Vagina (tissue), 2 donors: ENCODE data around the gene FAM118B. TPM values are rescaled to one million over a fixed set of nuclear protein-coding genes. Genes with fewer than 3 reads are reported as not detected.
"Not testable (repeated sequence)": the region's sequence is repeated elsewhere in the genome, so short reads cannot be mapped to it uniquely, and the experiment has no call there.

Experiments
- DNase-seq, 2 donors: peaks; one replicate each; pipeline ENCODE4 v3.0.0-alpha.2; 2017; ENCODE audit errors: extremely low spot score in 2 of 2
- H3K27ac ChIP-seq: fragments of 200-600 bp; sonication (generic); one replicate; pipeline ENCODE4 v1.5.1; 2019
- H3K27me3 ChIP-seq: fragments of 200-600 bp; sonication (generic); one replicate; pipeline ENCODE4 v1.5.1; 2019
- H3K36me3 ChIP-seq, 2 donors: fragments of 200-600 bp; sonication (generic); one replicate each; pipeline ENCODE4 v1.5.1; 2017 to 2019
- H3K4me1 ChIP-seq: fragments of 200-600 bp; sonication (generic); one replicate; pipeline ENCODE4 v1.5.1; 2019
- H3K4me3 ChIP-seq, 2 donors: fragments of 200-600 bp; sonication (generic); 1 replicate in 1 of 2; 2 replicates in 1 of 2; pipeline ENCODE4 v1.5.1; 2016 to 2019
- H3K9me3 ChIP-seq: fragments of 200-600 bp; sonication (generic); one replicate; pipeline ENCODE4 v1.5.1; 2019
- POLR2A ChIP-seq, 2 donors: fragments of 450-650 bp; IDR thresholded peaks; one replicate each; pipeline ENCODE4 v1.6.1; 2017; ENCODE audit warnings: antibody characterized with exemption in 2 of 2, mild to moderate bottlenecking in 2 of 2, moderate library complexity in 2 of 2
- POLR2AphosphoS5 ChIP-seq, 2 donors: sonication (generic); formaldehyde crosslinking; IDR thresholded peaks; one replicate each; pipeline ENCODE4 v1.9.0; 2017; ENCODE audit warnings: antibody characterized with exemption in 2 of 2, mild to moderate bottlenecking in 2 of 2, low read depth in 1 of 2; ENCODE audit not compliant: insufficient read depth in 1 of 2
- intact Hi-C: fragments of 100-400 bp; cut with DNase I; formaldehyde crosslinking; loops from one replicate; pipeline ENCODE4 v1.15.1; 2023
- total RNA-seq: library from RNA; depleted of rRNA; stranded (reverse); fragments of >200 nt; gene quantifications from one replicate; pipeline ENCODE4 v1.2.3, GENCODE V29; 2016
- TF ChIP-seq, protein P1 (sequence below), 3 experiments: fragments of 450-650 bp in 2 of 3; fragments of 200-600 bp in 1 of 3; sonication (generic) in 1 of 3; IDR thresholded peaks; one replicate each; pipeline ENCODE4 v1.5.1; 2017 to 2019; ENCODE audit warnings: antibody characterized with exemption in 3 of 3, mild to moderate bottlenecking in 2 of 3, moderate library complexity in 2 of 3

The FAM118B gene
- total RNA-seq, 1 donor from 2014 or later: 14.7 TPM

DNA sequence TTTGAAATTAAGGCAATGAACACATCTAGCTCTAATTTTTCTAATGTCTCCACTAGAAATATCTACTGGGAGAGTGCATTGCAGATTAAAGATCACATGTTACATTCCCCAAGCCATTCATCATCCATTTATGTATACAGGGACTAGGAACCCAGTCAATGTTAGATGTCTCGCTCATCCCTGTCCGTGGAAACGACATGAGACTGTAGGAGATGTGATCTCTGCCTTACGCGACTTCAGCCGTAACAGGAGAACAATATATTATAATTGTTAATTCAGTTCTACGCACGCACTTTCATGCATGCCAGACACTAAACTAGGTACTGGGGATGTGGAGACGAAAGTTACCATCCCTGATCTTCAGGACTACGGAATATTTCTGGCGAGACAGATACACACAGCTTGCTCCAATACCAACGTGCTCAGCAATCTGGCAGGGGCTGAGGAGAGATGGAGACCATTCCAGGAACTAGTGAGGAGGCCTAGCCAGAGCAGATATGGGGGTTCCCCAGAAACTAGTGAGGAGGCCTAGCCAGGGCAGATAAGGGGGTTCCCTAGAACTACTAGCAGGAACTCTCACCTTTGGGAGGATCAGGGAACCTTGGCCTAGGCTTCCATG lies 93.0 kb downstream of the FAM118B start:
- H3K27me3 ChIP-seq: no peaks in the 10 kb centered on the region
- TF ChIP-seq POLR2AphosphoS5 (IDR thresholded peaks at IDR 0.05; ENCODE audit: insufficient read depth in 1 of 2, low read depth in 1 of 2) (no peak), POLR2A (IDR thresholded peaks at IDR 0.05) (no peak)
- TF ChIP-seq, protein P1, sequence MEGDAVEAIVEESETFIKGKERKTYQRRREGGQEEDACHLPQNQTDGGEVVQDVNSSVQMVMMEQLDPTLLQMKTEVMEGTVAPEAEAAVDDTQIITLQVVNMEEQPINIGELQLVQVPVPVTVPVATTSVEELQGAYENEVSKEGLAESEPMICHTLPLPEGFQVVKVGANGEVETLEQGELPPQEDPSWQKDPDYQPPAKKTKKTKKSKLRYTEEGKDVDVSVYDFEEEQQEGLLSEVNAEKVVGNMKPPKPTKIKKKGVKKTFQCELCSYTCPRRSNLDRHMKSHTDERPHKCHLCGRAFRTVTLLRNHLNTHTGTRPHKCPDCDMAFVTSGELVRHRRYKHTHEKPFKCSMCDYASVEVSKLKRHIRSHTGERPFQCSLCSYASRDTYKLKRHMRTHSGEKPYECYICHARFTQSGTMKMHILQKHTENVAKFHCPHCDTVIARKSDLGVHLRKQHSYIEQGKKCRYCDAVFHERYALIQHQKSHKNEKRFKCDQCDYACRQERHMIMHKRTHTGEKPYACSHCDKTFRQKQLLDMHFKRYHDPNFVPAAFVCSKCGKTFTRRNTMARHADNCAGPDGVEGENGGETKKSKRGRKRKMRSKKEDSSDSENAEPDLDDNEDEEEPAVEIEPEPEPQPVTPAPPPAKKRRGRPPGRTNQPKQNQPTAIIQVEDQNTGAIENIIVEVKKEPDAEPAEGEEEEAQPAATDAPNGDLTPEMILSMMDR (IDR thresholded peaks at IDR 0.05): no peak
- intact Hi-C loops: loop anchor here (10.0 kb wide), 1 partner anchor 110 kb away; no protein-coding TSS in a partner anchor
- no peak for DNase-seq
- peaks cover 9% of the 10 kb centered on the region for H3K4me1 ChIP-seq
- H3K27ac ChIP-seq: peak overlapping the region; percentile 89
- H3K9me3 ChIP-seq: no peaks in the 10 kb centered on the region
- peaks cover 0 to 7% of the 10 kb centered on the region in 2 donors for H3K36me3 ChIP-seq
- peak overlapping the region; percentile 59 to 76 for H3K4me3 ChIP-seq

DNA sequence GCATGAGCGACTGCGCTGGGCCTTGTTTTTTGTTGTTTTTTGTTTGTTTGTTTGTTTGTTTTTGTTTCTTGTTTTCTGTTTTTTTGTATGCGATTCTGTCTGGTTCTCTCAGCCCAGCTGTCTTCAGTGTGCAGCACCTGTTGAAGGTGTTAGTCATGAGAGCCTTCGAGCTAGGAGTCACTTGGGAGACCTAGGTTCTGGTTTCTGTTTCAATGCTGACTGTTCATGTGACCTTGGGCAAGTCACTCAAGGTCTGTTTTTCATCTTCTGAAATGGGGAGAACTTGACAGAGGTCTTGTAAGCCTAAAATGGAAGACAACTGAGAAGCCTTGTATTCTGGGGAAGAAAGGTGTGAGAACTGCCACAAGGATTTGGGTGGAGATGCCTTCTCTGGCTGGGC lies 94.1 kb downstream of the FAM118B start:
- TF ChIP-seq POLR2AphosphoS5 (IDR thresholded peaks at IDR 0.05; ENCODE audit: insufficient read depth in 1 of 2, low read depth in 1 of 2) (no peak), POLR2A (IDR thresholded peaks at IDR 0.05) (no peak)
- TF ChIP-seq, protein P1 (IDR thresholded peaks at IDR 0.05): no peak
- intact Hi-C loops: loop anchor here (10.0 kb wide), 1 partner anchor 109 kb away; no protein-coding TSS in a partner anchor

DNA sequence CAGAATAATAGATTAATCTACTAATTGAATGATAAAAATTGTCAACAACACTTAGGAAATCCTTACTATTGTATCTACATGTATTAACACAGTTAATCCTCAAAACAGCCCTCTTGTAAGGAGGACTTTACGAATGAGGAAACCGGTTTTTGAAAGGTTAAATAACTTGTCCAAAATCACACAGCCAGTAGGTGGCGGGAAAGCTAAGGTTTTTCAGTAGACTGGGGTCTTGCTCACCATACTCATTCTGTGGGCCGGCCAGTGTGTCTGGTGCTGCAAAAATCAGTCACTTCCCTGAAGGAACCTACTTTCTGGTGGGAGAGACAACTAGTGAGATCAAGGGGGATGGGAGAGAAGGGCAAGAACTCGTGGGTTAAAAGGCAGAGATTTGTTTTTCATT lies 96.1 kb downstream of the FAM118B start:
- intact Hi-C loops: loop anchor here (10.0 kb wide), 1 partner anchor 107 kb away; no protein-coding TSS in a partner anchor
- H3K4me1 ChIP-seq: peaks cover 15% of the 10 kb centered on the region

More for the DNA sequence above, 94.1 kb downstream of the FAM118B start:
- Histone ChIP-seq H3K9me3 (no peaks in the 10 kb centered on the region), H3K4me1 (peaks cover 11% of the 10 kb centered on the region), H3K27me3 (no peaks in the 10 kb centered on the region), H3K36me3 (peaks cover 0 to 7% of the 10 kb centered on the region in 2 donors), H3K27ac (no peak overlapping the region), H3K4me3 (no peak overlapping the region)
- DNase-seq: no peak

DNA sequence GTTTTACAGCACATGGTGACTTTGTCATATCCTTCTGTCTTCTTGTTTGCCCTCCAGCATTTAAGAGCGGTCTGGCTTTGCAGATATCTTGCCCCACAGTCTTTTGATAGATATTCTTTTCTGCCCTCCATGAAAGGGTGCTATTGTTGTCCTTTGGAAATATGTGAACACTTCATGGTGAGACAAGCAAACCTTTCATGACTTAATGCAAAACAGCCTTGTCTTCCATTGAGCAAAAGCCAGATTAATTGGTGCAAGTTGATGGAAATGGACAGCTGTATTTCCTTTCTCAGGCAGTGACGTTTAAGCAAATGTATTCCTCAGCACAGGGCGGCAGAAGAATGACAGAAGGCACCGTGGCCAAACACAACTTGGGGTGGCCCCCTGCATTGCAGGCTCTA lies 96.7 kb downstream of the FAM118B start:
- intact Hi-C loops: loop anchor here (10.0 kb wide), 1 partner anchor 107 kb away; no protein-coding TSS in a partner anchor
- Histone ChIP-seq H3K9me3 (no peaks in the 10 kb centered on the region), H3K4me3 (no peak overlapping the region), H3K36me3 (peaks cover 0 to 7% of the 10 kb centered on the region in 2 donors), H3K27me3 (no peaks in the 10 kb centered on the region), H3K4me1 (peaks cover 15% of the 10 kb centered on the region), H3K27ac (no peak overlapping the region)
- TF ChIP-seq, protein P1 (IDR thresholded peaks at IDR 0.05): no peak
- TF ChIP-seq POLR2AphosphoS5 (IDR thresholded peaks at IDR 0.05; ENCODE audit: insufficient read depth in 1 of 2, low read depth in 1 of 2) (no peak), POLR2A (IDR thresholded peaks at IDR 0.05) (no peak)
- DNase-seq: no peak

More for the DNA sequence above, 96.1 kb downstream of the FAM118B start:
- no peaks in the 10 kb centered on the region for H3K27me3 ChIP-seq
- DNase-seq: no peak
- TF ChIP-seq, protein P1 (IDR thresholded peaks at IDR 0.05): no peak
- no peaks in the 10 kb centered on the region for H3K9me3 ChIP-seq
- no peak overlapping the region for H3K4me3 ChIP-seq
- H3K36me3 ChIP-seq: peaks cover 0 to 7% of the 10 kb centered on the region in 2 donors
- no peak overlapping the region for H3K27ac ChIP-seq

DNA sequence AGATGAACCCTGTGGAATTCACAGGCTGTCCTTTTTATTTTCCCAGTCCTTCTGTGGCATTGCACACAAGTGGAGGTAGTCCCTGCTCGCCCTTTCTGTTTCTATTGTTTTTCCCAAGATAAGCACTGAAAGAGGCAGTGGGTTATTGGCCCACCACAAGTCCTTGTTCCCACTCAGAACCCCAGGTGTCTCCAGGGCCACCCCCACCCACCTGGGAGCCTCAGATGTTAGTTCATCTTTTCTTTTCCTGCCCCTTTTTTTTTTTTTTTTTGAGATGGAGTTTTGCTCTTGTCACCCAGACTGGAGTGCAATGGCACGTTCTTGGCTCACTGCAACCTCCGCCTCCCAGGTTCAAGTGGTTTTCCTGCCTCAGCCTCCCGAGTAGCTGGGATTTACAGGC lies 97.2 kb downstream of the FAM118B start:
- not testable (repeated sequence) for H3K36me3 ChIP-seq, H3K9me3 ChIP-seq, H3K27me3 ChIP-seq, H3K4me3 ChIP-seq, H3K27ac ChIP-seq, DNase-seq
- H3K4me1 ChIP-seq: peaks cover 15% of the 10 kb centered on the region
- intact Hi-C loops: loop anchor here (10.0 kb wide), 1 partner anchor 106 kb away; no protein-coding TSS in a partner anchor
